Tongue (tissue), 2 donors: ENCODE data around the gene KCNH5. TPM values are rescaled to one million over a fixed set of nuclear protein-coding genes. Genes with fewer than 3 reads are reported as not detected.
A peak's percentile ranks its signal among the peaks of the same experiment; 100 is the strongest.

Source experiments
- DNase-seq: peaks from one replicate; pipeline ENCODE4 v3.0.0-alpha.2; 2015
- total RNA-seq: library from RNA; depleted of rRNA; stranded (reverse); fragments of >200 nt; gene quantifications from one replicate; pipeline ENCODE4 v1.2.3, GENCODE V29; 2014

The KCNH5 gene
- total RNA-seq, 1 donor from 2014 or later: 0.21 TPM

DNA sequence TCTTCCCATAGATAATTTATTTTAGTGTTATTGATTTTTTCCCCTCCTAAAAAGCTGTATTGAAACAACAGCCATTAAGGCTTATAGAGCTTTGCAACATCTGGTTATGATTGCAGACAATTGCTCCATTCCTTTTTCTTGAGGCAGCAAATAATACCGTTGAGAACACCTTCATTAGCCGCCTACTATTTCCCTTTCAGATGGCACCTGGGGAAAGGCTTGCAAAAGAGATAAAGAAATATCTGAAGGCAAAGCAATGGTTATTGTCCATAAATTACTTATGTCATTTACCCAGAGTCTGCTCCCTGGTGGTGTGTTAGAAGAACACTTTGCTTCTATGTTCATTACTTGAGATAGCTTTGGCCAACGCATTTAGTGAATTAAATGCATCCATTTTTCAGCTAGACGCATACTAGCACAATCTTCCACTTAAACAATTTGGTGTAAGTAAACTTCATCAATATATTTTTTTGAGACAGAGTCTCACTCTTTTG, 377.8 kb downstream of the KCNH5 start:
- no peak for DNase-seq

DNA sequence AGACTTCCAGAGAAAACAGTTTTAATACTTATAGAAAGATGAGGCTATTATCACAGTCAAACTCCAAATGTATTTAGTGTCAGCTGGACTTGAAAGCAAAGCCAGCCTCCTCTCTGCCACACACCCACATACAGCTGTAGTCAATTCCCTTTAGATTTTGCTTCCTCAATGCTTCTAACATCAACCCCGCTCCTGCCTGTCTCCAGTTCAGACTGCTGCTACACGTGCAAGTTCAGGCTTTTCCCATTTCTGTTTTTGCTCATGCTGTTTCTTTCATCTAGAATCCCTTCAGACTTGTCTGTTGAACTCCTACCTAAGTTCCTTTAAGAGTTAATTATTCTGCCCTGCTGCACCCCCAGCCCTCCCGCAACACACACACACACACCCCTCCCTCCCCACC, 380.0 kb downstream of the KCNH5 start:
- DNase-seq: peak; percentile 65

DNA sequence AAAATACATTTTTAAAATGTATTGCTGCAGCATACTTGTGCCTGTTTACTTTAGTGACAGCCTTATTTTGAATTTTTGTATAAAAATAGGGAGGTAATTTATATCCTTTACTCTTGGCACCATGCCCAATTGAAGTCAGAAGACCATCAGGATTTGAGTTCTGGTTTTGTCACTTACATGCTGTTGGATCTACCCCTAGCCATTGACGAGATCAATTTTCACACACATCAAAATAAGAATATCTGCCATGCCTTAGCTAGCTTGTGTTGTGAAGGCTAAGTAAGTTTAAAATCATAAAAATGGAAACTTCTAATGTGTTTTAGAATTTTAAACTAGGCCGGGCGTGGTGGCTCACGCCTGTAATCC, 381.8 kb downstream of the KCNH5 start:
- DNase-seq: peak; percentile 17

DNA sequence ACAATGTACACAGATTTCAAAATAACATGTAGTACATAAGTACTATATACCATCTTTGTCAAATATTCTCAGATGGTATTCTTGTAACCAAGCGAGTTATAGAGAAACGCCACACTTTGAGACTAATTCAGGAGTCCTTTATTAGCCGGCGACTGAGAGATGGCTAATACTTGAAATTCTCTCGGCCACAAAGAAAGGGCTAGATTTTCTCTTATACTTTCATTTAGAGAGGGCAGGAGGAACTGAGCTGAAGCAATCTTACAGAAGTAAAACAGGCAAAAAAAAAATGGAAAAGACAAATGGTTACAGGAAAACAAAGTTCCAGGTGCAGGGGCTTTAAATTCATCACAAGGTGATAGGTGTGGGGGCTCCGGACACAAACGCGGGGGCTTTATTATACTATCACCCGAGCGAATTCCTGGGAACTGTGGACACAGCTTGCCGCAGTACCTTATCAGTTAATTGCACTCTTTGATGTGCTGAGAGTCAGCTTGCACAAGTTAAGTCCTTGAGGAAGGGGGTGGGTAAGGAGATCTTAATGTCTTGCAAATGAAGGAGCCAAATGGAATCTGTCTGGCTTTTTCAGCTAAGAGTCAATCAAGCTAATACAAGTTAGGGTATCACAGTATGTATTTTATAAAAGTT, 382.3 kb downstream of the KCNH5 start:
- peak; percentile 17 for DNase-seq

DNA sequence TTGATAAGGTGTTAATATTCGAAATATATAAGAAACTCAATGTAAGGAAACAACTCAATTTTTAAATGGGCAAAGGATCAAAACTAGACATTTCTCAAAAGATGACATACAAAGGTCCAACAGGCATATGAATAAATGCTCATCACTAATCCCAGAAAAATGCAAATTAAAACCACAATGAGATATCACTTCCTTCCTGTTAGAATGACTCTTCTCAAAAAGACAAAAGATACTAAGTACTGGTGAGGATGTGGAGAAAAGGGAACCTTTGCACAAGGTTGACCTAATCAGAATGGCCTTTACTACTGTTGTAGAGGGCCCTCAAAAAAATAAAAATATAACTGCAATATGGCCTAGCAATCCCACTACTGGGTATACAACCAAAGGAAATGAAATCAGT, 383.4 kb downstream of the KCNH5 start:
- no peak for DNase-seq

DNA sequence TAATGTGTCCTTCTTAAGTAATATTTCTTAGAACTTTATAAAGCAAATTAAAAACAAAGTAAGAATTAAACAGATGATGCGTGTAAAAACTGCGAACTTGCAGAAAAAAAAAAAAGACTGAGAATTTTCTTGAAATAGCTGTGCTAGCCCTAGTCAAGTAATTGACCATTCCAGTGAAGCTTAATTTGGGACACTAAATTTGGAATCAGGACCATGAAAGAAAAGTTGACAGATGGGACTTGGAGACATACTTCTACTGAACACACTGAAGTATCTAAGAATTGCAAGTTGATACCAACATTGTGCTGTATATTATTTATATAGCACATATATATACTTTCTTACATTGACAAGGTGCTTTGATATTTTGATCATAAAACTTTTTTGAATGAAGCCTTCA, 386.6 kb downstream of the KCNH5 start:
- no peak for DNase-seq

- DNase-seq: no peak
Observed at GRCh38 chr14:62657376-62657775, 387.9 kb downstream of the KCNH5 start.

- DNase-seq: no peak
Observed at GRCh38 chr14:62655166-62655565, 390.1 kb downstream of the KCNH5 start.

DNA sequence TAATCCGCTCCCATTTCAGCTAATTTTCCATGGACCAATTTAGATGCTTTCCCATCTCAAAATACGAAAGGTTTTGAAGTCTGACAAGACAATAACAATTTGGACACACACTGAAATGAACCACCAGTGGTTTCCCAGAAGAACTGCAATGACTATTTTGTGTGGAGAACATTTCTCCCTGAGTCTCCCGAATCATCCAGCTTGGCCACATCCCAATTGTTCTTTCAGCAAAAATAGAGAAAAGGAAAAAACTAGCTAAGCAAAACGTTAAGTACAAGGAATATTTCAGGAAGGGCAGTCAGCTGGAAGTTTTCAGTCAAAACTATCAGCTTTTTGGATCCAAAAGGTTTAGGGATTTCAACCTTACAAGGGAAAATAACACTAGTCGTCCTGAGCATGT, 390.6 kb downstream of the KCNH5 start:
- DNase-seq: peak; percentile 67

Other genes with a start within 250 kb of the KCNH5 start
- 27.2 TPM for gene RHOJ, start 159.0 kb upstream of the KCNH5 start, total RNA-seq